K562 (cell line): ENCODE measurements around the gene TTC39C. TPM values are rescaled to one million over a fixed set of nuclear protein-coding genes. Genes with fewer than 3 reads are reported as not detected.

Experiments
- polyA plus RNA-seq, 8 experiments: library from polyadenylated mRNA; depleted of rRNA in 4 of 8; stranded (reverse) in 5 of 8; unstranded in 3 of 8; fragments of >200 nt; fragmentation: Nextera tagmentation in 2 of 8; fragmentation: Illumina TruSeq in 1 of 8; extraction: Ambion mirVana in 2 of 8; extraction: Trizol in 1 of 8; gene quantifications; 2 replicates each; pipeline versions ENCODE4 v1.2.1 to v1.2.3, GENCODE V29; 2011 to 2014; ENCODE audit warnings: inconsistent platforms in 1 of 8, missing spikeins in 1 of 8
- total RNA-seq, 7 experiments: library from RNA; depleted of rRNA in 6 of 7; stranded (reverse); fragments of >200 nt in 6 of 7; fragmentation: Illumina TruSeq in 2 of 7; extraction: Trizol in 2 of 7; gene quantifications; 2 replicates each; pipeline versions ENCODE4 v1.2.1 to v1.2.3, GENCODE V29; 2011 to 2021; ENCODE audit warnings: low replicate concordance in 1 of 7
- TF ChIP-seq, protein P1 (sequence below): fragments of 450-650 bp; IDR thresholded peaks from 2 replicates; pipeline ENCODE4 v1.6.1; 2016; ENCODE audit warnings: mild to moderate bottlenecking, moderate library complexity

The TTC39C gene
- total and polyA plus RNA-seq, 9 of the 15 experiments (the other 6 are each of a cell fraction or from before 2014, with no cell fraction given), result 0.01 to 0.58 (median 0.18) TPM; not detected in 5

DNA sequence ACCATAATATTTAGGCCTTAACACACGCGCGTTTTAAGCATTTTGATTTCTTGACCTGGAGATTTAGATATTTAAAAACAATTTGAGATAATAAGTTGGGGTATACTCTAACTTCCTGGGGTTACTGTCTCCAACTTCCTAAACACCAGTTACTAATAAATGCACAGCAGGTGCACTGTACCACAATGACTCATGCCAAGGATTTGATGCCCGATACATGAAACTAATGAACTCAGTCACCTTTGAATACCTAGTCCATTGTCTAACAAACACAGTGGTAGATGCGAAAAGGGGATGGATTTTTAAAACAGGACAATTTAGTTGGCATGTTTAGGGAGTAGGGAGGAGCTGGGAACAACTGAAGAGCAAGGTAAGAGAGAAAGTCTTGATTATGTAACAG lies 145.5 kb downstream of the TTC39C start (continued):
- TF ChIP-seq, protein P1, sequence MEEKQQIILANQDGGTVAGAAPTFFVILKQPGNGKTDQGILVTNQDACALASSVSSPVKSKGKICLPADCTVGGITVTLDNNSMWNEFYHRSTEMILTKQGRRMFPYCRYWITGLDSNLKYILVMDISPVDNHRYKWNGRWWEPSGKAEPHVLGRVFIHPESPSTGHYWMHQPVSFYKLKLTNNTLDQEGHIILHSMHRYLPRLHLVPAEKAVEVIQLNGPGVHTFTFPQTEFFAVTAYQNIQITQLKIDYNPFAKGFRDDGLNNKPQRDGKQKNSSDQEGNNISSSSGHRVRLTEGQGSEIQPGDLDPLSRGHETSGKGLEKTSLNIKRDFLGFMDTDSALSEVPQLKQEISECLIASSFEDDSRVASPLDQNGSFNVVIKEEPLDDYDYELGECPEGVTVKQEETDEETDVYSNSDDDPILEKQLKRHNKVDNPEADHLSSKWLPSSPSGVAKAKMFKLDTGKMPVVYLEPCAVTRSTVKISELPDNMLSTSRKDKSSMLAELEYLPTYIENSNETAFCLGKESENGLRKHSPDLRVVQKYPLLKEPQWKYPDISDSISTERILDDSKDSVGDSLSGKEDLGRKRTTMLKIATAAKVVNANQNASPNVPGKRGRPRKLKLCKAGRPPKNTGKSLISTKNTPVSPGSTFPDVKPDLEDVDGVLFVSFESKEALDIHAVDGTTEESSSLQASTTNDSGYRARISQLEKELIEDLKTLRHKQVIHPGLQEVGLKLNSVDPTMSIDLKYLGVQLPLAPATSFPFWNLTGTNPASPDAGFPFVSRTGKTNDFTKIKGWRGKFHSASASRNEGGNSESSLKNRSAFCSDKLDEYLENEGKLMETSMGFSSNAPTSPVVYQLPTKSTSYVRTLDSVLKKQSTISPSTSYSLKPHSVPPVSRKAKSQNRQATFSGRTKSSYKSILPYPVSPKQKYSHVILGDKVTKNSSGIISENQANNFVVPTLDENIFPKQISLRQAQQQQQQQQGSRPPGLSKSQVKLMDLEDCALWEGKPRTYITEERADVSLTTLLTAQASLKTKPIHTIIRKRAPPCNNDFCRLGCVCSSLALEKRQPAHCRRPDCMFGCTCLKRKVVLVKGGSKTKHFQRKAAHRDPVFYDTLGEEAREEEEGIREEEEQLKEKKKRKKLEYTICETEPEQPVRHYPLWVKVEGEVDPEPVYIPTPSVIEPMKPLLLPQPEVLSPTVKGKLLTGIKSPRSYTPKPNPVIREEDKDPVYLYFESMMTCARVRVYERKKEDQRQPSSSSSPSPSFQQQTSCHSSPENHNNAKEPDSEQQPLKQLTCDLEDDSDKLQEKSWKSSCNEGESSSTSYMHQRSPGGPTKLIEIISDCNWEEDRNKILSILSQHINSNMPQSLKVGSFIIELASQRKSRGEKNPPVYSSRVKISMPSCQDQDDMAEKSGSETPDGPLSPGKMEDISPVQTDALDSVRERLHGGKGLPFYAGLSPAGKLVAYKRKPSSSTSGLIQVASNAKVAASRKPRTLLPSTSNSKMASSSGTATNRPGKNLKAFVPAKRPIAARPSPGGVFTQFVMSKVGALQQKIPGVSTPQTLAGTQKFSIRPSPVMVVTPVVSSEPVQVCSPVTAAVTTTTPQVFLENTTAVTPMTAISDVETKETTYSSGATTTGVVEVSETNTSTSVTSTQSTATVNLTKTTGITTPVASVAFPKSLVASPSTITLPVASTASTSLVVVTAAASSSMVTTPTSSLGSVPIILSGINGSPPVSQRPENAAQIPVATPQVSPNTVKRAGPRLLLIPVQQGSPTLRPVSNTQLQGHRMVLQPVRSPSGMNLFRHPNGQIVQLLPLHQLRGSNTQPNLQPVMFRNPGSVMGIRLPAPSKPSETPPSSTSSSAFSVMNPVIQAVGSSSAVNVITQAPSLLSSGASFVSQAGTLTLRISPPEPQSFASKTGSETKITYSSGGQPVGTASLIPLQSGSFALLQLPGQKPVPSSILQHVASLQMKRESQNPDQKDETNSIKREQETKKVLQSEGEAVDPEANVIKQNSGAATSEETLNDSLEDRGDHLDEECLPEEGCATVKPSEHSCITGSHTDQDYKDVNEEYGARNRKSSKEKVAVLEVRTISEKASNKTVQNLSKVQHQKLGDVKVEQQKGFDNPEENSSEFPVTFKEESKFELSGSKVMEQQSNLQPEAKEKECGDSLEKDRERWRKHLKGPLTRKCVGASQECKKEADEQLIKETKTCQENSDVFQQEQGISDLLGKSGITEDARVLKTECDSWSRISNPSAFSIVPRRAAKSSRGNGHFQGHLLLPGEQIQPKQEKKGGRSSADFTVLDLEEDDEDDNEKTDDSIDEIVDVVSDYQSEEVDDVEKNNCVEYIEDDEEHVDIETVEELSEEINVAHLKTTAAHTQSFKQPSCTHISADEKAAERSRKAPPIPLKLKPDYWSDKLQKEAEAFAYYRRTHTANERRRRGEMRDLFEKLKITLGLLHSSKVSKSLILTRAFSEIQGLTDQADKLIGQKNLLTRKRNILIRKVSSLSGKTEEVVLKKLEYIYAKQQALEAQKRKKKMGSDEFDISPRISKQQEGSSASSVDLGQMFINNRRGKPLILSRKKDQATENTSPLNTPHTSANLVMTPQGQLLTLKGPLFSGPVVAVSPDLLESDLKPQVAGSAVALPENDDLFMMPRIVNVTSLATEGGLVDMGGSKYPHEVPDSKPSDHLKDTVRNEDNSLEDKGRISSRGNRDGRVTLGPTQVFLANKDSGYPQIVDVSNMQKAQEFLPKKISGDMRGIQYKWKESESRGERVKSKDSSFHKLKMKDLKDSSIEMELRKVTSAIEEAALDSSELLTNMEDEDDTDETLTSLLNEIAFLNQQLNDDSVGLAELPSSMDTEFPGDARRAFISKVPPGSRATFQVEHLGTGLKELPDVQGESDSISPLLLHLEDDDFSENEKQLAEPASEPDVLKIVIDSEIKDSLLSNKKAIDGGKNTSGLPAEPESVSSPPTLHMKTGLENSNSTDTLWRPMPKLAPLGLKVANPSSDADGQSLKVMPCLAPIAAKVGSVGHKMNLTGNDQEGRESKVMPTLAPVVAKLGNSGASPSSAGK, result no peak
